ENCODE measurements around the gene MAPK7.

MAPK7 gene

GRCh38 chr17:19380481-19381301 is 2.4 kb downstream of the MAPK7 start:
- no peak for DNase-seq (ENCODE audit: low read depth, low spot score)

- DNase-seq (ENCODE audit: low read depth, low spot score), result no peak
Measured at GRCh38 chr17:19381361-19381740, 3.1 kb downstream of the MAPK7 start.

- DNase-seq (ENCODE audit: low read depth, low spot score), result no peak
Measured at GRCh38 chr17:19381741-19382444, 3.6 kb downstream of the MAPK7 start.

DNA sequence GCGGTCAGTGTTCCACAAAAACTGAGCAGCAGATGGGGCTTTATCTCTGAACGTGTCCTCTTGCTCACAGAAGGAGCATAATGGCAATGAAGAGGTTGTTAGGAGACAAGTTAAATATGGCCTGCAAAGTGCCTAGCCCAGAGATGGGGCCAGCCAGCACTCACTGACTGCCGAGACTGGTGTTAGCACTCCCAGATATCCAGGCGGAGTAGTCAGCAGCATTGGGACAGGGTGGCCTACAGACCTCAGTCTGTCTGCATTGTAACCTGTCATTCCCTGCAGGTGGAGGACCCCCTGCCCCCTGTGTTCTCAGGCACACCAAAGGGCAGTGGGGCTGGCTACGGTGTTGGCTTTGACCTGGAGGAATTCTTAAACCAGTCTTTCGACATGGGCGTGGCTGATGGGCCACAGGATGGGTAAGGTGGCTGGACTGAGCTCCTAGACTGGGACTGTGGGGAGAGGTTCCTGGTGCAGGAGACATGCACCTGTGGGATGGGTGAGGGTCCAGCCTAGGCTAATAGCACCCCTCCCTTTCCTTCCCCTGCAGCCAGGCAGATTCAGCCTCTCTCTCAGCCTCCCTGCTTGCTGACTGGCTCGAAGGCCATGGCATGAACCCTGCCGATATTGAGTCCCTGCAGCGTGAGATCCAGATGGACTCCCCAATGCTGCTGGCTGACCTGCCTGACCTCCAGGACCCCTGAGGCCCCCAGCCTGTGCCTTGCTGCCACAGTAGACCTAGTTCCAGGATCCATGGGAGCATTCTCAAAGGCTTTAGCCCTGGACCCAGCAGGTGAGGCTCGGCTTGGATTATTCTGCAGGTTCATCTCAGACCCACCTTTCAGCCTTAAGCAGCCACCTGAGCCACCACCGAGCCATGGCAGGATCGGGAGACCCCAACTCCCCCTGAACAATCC is 4.5 kb downstream of the MAPK7 start:
- DNase-seq (ENCODE audit: low read depth, low spot score), result no peak

- DNase-seq (ENCODE audit: low read depth, low spot score), result no peak
Measured at GRCh38 chr17:19383681-19384470, 5.6 kb downstream of the MAPK7 start.

DNA sequence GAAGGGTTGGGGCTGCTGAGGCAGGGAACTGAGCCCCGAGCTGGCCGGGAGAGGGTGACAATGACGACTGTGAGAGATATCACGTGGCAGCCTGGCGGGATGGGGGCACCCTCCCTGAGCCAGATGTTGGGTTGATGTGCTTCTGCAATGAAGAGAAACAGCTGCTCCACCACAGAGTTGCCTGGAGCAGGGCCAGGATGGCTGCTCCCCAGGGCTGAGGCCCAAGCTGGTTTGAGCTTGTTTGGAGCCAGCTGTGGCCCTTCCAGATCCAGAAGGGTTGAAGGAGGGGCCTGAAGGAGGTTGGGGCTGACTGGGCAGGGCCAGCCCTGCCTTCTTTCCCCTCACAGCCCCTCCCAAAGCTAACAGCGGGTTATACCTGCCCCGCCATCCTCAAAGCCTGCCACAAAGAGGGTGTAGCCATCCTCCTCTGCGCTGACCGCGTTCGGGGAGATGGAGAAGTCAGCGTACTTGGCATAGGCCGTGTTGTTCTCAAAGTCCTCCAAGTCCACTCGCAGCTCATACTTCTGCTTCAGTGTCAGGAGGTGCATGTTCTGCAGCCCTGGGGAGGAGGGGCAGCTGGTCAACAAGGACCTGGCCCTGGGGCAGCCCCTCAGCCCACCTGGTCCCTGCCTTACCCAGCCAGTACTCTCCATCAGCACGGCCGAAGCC is 6.6 kb downstream of the MAPK7 start:
- peak; percentile 86 for DNase-seq (ENCODE audit: low read depth, low spot score)

DNA sequence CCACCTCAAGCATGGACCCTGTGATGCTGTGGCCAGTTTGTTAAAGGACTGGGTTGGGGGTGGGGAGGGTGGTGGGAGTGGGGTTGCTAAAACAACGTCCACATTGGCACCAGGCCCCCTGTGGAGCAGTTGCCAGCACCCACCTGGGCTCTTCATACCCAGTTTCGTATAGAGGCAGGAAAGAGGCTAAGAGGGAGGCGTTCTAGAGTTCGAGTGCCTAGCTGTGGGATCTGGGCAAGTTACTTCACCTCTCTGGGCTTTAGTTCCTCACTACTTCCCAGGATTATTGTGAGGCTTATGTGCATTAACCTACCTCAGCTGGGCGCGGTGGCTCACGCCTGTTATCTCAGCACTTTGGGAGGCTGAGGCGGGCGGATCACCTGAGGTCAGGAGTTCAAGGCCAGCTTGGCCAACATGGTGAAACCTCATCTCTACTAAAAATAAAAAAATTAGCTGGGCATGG is 7.3 kb downstream of the MAPK7 start:
- DNase-seq (ENCODE audit: low read depth, low spot score), result no peak

GRCh38 chr17:19386051-19386929 is 8.0 kb downstream of the MAPK7 start:
- DNase-seq (ENCODE audit: low read depth, low spot score), result no peak

DNA sequence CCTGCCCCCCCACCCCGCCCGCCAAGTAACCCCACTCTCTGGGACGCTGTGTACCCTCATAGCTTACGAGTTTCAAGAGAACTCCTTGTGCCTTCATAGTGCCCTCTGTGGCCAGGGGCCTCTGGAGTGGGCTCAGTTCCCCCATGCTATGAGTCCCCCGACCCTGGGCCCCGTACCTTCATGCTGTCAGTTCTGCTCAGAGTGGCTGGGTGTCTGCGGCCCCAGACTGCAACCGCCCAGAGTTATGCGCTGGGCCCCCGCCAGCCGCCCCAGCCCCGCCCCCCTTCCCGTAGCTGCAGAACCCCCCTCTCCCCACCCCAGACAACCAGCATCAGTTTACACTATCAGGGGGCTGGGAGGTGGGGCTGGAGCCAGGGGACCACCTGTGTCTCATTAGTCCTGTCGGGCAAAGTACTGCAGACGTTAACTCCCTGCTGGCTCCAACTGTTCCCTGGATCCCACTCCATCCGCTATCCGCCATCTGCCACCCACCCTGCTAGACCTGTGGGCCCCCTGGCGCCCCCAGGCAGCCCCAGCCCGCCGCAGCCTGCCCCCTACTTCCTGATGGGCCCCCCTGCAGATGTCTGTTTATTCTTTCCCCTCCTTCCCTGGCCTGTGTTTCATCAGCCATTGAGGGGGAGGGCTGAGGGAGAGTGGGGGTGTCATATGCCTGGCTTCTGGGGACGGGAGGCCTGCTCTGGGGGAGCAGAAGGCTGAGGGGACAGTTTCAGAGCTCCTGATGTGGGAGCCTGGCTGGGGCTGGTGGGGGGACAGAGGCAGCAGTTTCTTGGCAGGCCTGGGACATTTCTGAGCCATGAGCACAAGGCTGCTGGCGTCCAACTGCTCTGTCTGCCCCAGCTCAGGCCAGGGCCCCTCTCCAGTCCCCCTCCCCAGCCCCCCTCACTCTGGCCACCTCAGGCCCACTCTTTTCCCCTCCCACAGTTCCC is 8.9 kb downstream of the MAPK7 start, which contains the start of gene MFAP4:
Gene MFAP4, minus strand, starts transcription at position 217 of the 947 bp plus-strand sequence. Its CDS starts 35 bp downstream, at position 182.
- DNase-seq (ENCODE audit: low read depth, low spot score), result peak; percentile 82

DNA sequence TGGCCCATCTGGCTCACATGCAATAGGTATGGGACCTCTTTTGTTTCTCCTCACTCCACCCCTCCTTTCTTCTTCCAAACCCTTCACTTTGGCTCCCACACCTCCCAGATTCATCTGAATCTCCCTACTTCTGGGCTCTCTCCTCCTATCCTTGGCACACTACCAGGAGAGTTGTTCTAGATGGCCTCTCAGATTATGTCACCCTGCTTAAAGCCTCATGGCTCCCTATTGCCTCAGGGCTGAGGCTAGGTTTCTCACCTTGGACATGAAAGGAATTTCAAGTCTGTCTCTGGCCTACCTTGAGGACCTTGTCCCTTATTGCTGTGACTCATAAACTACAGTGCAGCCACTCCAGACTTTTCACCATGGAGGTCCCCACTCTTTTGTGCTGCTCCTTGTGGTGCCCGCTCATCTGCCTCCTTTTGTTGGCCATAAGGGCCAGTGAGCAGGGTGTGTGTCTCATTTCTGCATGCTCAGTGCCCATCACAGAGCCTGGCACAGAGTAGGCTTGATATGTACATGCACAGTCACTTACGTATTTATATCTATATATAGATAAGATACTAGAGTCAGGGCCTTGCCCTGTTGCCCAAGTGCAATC is 9.7 kb downstream of the MAPK7 start:
- no peak for DNase-seq (ENCODE audit: low read depth, low spot score)

DNA sequence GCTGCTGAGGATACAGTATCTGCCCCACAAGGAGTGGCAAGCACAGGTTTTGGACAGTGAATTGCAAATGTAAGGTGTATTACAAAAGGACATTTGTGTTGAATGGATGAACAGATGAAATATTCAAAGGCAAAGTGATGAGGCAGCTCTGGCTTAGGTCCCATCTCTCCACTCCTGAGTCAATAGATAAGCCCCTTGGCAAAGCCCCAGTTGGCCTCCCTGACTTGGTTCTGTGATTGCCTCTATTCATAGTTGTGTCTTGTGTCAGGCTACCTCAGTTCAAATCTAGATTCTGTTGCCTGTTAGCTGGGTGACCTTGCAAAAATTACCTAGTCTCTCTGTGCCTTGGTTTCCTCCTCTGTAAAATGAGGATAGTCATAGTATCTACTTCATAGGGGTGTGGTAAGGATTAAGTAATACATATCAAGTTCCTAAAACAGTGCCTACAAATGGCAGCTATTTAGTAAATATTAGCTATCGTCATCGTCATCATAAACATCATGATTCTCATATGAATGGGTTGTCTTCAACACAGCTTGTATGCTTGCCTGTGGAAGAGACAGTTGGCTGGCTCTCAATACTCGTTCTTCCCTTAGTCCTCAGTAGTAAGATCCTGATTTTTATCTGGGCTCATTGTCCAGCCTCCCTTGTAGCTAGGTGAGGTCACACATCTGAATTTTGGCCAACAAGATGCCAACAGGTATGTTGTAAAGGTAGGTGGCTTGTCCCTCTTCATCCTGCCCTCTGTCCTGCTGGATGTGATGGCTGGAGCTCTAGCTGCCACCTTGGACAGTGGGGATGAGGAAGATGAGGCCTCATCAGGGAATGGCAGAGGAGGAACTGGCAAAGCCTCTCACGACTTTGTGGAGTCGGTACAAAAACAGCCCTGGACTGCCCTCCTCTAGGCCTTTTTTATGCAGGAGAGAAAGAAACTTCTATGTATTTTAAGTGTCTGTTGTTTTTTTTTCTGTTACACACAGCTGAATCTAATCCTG is 10.8 kb downstream of the MAPK7 start:
- no peak for DNase-seq (ENCODE audit: low read depth, low spot score)

DNA sequence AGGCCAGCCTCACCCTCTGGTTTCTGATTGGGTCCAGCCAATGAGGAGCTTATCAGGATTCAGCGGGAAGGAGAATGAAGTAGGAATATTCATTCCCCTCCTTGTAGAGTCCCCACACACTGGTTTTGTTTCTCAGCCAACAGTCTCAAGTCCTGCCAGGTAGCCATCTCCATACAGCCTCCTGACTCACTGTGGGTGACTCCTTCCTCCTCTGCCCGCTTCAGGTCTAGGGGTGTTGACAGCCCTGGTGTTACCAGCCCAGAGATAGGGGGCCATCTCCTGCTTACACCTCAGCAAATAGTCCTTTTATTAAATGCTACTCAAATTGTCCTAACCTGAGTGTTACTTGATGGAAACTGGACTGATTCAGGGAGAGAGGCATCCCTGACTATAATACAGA is 12.7 kb downstream of the MAPK7 start:
- no peak for DNase-seq (ENCODE audit: low read depth, low spot score)

DNA sequence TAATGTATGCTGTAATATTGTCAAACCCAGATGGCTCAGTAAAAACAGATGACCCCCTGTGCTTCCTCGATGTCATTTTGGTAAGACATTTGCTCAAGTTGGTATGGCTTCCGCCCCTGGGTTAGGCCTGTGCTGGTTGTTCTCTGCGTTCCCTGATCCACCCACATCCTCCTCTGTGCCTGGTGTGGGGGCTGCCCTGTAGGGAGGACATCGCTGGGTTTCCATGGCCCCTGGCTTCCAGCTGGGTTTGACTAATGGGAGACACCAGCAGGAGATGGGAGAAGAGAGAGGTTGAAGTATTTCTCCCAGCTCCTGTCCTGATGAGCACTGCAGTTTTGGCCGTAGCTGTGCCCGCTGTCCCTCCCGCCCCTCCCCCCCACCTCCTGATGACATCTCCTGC is 13.1 kb downstream of the MAPK7 start:
- DNase-seq (ENCODE audit: low read depth, low spot score), result no peak

- DNase-seq (ENCODE audit: low read depth, low spot score), result no peak
Measured at GRCh38 chr17:19392303-19392702, 14.0 kb downstream of the MAPK7 start.

GRCh38 chr17:19397556-19398041 is 19.3 kb downstream of the MAPK7 start:
- DNase-seq (ENCODE audit: low read depth, low spot score), result no peak

Measured in smooth muscle cell of the brain vasculature (primary cell).